ENCODE data around the gene VPS25. TPM values are rescaled to one million over a fixed set of nuclear protein-coding genes. Genes with fewer than 3 reads are reported as not detected.

Gene VPS25
- total RNA-seq, 1 experiment from 2014 or later = 34.3 TPM

DNA sequence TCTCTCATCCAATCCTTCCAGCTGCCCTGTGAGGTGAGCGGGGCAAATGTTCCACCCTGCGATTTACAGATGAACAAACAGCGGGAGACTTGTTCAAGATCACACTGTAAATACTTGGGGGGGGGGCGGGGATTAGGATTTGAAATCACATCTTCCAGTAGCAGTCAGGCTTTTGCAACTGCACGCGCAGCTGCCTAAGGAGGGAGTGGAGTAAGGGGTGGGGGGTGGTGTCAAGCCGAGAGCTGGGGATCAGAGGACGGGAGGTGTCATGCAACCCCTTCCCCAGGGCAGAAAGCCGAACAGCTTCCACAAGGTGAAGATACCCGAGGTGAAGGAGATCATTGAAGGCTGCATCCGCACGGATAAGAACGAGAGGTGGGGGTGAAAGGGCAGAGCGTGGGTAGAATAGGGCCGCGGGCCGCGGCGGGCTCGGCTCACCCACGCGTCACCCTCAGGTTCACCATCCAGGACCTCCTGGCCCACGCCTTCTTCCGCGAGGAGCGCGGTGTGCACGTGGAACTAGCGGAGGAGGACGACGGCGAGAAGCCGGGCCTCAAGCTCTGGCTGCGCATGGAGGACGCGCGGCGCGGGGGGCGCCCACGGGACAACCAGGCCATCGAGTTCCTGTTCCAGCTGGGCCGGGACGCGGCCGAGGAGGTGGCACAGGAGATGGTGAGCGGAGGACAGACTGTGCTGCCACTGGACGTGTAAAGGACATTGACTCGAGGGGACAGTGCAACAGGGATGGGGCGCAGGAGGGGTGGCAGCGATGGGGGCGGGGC, 11.8 kb downstream of the VPS25 start:
- no peaks in the 10 kb centered on the region for H3K36me3 ChIP-seq (ENCODE audit: insufficient read depth, low read length, poor library complexity, severe bottlenecking)
- no peaks in the 10 kb centered on the region for H3K9me3 ChIP-seq (ENCODE audit: low read depth, low read length, poor library complexity, severe bottlenecking)
- no peak for DNase-seq (ENCODE audit: low spot score)
- no peak overlapping the region for H3K27ac ChIP-seq (ENCODE audit: low read depth, low read length, poor library complexity, severe bottlenecking)
- H3K4me3 ChIP-seq (ENCODE audit: low read depth, low read length, poor library complexity, severe bottlenecking) = no peak overlapping the region
- TF ChIP-seq EZH2 (IDR thresholded peaks at IDR 0.05; ENCODE audit: borderline replicate concordance, low read depth, low read length, poor library complexity, severe bottlenecking) = no peak
- TF ChIP-seq CTCF (conservative IDR thresholded peaks at IDR 0.05; ENCODE audit: low read depth, low read length) = no peak
- H3K4me1 ChIP-seq (ENCODE audit: insufficient read depth, low read length, poor library complexity, severe bottlenecking) = no peaks in the 10 kb centered on the region
- intact Hi-C loops (cut with micrococcal nuclease; ENCODE audit: unreplicated experiment) = no loop called here
- no TSS peak for BruUV-seq (replicated peaks)
- H3K27me3 ChIP-seq (replicated peaks; ENCODE audit: insufficient read depth, low read depth, low read length, poor library complexity) = peaks cover 13% of the 10 kb centered on the region
- ChIA-PET POLR2A (ENCODE audit: low non-redundant PET) (no interaction called here), CTCF (no interaction called here)

GRCh38 chr17:42787266-42787665, 14.0 kb downstream of the VPS25 start:
- Histone ChIP-seq H3K4me1 (ENCODE audit: insufficient read depth, low read length, poor library complexity, severe bottlenecking) (no peaks in the 10 kb centered on the region), H3K27me3 (replicated peaks; ENCODE audit: insufficient read depth, low read depth, low read length, poor library complexity) (no peaks in the 10 kb centered on the region), H3K9me3 (ENCODE audit: low read depth, low read length, poor library complexity, severe bottlenecking) (no peaks in the 10 kb centered on the region), H3K4me3 (ENCODE audit: low read depth, low read length, poor library complexity, severe bottlenecking) (no peak overlapping the region), H3K36me3 (ENCODE audit: insufficient read depth, low read length, poor library complexity, severe bottlenecking) (no peaks in the 10 kb centered on the region), H3K27ac (ENCODE audit: low read depth, low read length, poor library complexity, severe bottlenecking) (no peak overlapping the region)
- POLR2A ChIA-PET (ENCODE audit: low non-redundant PET) = no interaction called here
- intact Hi-C loops (cut with micrococcal nuclease; ENCODE audit: unreplicated experiment) = no loop called here
- CTCF ChIA-PET = no interaction called here
- no peak for DNase-seq (ENCODE audit: low spot score)
- no TSS peak for BruUV-seq (replicated peaks)
- no peak for TF ChIP-seq EZH2 (IDR thresholded peaks at IDR 0.05; ENCODE audit: borderline replicate concordance, low read depth, low read length, poor library complexity, severe bottlenecking)
- TF ChIP-seq CTCF (conservative IDR thresholded peaks at IDR 0.05; ENCODE audit: low read depth, low read length) = no peak

- TF ChIP-seq EZH2 (IDR thresholded peaks at IDR 0.05; ENCODE audit: borderline replicate concordance, low read depth, low read length, poor library complexity, severe bottlenecking) = no peak
- TF ChIP-seq CTCF (conservative IDR thresholded peaks at IDR 0.05; ENCODE audit: low read depth, low read length) = no peak
- H3K4me3 ChIP-seq (ENCODE audit: low read depth, low read length, poor library complexity, severe bottlenecking) = no peak overlapping the region
- DNase-seq (ENCODE audit: low spot score) = no peak
- H3K4me1 ChIP-seq (ENCODE audit: insufficient read depth, low read length, poor library complexity, severe bottlenecking) = no peaks in the 10 kb centered on the region
- intact Hi-C loops (cut with micrococcal nuclease; ENCODE audit: unreplicated experiment) = no loop called here
- no TSS peak for BruUV-seq (replicated peaks)
- H3K36me3 ChIP-seq (ENCODE audit: insufficient read depth, low read length, poor library complexity, severe bottlenecking) = no peaks in the 10 kb centered on the region
- no peaks in the 10 kb centered on the region for H3K27me3 ChIP-seq (replicated peaks; ENCODE audit: insufficient read depth, low read depth, low read length, poor library complexity)
- CTCF ChIA-PET = no interaction called here
- no peaks in the 10 kb centered on the region for H3K9me3 ChIP-seq (ENCODE audit: low read depth, low read length, poor library complexity, severe bottlenecking)
- POLR2A ChIA-PET (ENCODE audit: low non-redundant PET) = no interaction called here
- H3K27ac ChIP-seq (ENCODE audit: low read depth, low read length, poor library complexity, severe bottlenecking) = no peak overlapping the region
These were observed 18.7 kb downstream of the VPS25 start for GRCh38 chr17:42791948-42792347.

Measured in A673 (cell line).